ENCODE data around the gene MAPK8IP3. TPM values are rescaled to one million over a fixed set of nuclear protein-coding genes. Genes with fewer than 3 reads are reported as not detected.
A peak's percentile ranks its signal among the peaks of the same experiment; 100 is the strongest.

MAPK8IP3 gene
- total RNA-seq, 1 donor from 2014 or later = 77.3 TPM

GRCh38 chr16:1674751-1675664 is 31.0 kb upstream of the MAPK8IP3 start:
- peaks cover 6% of the 10 kb centered on the region for H3K4me1 ChIP-seq
- peaks cover 49% of the 10 kb centered on the region for H3K36me3 ChIP-seq
- TF ChIP-seq, protein P1, sequence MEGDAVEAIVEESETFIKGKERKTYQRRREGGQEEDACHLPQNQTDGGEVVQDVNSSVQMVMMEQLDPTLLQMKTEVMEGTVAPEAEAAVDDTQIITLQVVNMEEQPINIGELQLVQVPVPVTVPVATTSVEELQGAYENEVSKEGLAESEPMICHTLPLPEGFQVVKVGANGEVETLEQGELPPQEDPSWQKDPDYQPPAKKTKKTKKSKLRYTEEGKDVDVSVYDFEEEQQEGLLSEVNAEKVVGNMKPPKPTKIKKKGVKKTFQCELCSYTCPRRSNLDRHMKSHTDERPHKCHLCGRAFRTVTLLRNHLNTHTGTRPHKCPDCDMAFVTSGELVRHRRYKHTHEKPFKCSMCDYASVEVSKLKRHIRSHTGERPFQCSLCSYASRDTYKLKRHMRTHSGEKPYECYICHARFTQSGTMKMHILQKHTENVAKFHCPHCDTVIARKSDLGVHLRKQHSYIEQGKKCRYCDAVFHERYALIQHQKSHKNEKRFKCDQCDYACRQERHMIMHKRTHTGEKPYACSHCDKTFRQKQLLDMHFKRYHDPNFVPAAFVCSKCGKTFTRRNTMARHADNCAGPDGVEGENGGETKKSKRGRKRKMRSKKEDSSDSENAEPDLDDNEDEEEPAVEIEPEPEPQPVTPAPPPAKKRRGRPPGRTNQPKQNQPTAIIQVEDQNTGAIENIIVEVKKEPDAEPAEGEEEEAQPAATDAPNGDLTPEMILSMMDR (IDR thresholded peaks at IDR 0.05) = no peak
- H3K27ac ChIP-seq = no peak overlapping the region
- ATAC-seq (no peak), DNase-seq (no peak)
- no peak overlapping the region for H3K4me3 ChIP-seq
- H3K9me3 ChIP-seq = no peaks in the 10 kb centered on the region
- intact Hi-C loops (cut with DNase I) = no loop called here
- no peaks in the 10 kb centered on the region for H3K27me3 ChIP-seq

- Histone ChIP-seq H3K9me3 (no peaks in the 10 kb centered on the region), H3K4me3 (no peak overlapping the region), H3K36me3 (peaks cover 36% of the 10 kb centered on the region), H3K4me1 (peaks cover 7% of the 10 kb centered on the region), H3K27me3 (no peaks in the 10 kb centered on the region), H3K27ac (no peak overlapping the region)
- DNase-seq (no peak), ATAC-seq (no peak)
- TF ChIP-seq, protein P1 (IDR thresholded peaks at IDR 0.05) = no peak
- intact Hi-C loops (cut with DNase I) = no loop called here
These were observed 29.3 kb upstream of the MAPK8IP3 start for GRCh38 chr16:1676661-1677060.

DNA sequence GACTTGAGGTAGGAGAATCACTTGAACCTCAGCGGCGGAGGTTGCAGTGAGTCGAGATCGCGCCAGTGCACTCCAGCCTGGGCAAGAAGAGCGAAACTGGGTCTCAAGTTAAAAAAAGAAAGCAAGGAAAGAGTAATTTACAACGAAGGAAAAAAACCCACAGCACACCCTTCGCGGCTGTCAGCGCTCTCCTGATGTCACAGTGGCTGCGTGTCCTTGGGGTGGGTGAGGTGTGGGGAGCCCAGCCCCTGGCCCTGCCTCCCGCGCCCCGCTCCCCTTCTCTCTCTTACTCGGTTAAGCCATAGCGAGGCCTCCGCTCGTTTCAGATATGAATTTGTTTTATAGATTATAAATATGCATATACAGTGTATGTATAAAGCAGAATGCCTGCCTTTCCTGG is 28.7 kb upstream of the MAPK8IP3 start:
- Histone ChIP-seq H3K27ac (no peak overlapping the region), H3K4me3 (peak overlapping the region; percentile 83), H3K9me3 (no peaks in the 10 kb centered on the region), H3K4me1 (peaks cover 7% of the 10 kb centered on the region), H3K36me3 (peaks cover 29% of the 10 kb centered on the region), H3K27me3 (no peaks in the 10 kb centered on the region)
- TF ChIP-seq, protein P1 (IDR thresholded peaks at IDR 0.05) = no peak
- ATAC-seq (no peak), DNase-seq (no peak)
- intact Hi-C loops (cut with DNase I) = no loop called here

DNA sequence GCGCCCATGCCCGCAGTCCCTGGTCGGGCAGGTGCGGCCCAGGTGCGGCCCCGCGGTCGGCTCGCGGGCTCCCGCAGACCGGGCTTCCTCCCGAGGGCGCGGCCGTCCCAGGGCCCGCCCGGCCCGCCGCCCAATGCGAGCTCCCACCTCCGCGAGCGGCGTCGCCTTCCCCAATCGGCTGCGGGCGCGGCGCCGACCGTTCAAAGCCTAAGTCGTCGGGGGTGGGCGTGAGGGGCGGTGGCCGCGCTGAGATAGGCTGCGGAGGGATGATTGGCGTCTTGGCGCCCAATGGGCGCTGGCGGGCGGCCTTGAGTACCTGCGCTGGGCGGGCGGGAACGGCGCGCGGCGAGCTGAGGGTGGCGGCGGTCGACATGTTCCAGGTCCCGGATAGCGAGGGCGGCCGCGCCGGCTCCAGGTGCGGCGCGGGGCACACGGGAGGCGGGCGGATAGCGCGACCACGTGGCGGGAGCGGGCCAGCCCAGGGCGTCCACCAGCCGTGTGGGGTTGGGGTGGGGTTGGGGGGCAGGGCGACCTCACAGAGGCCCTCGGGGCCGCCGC is 28.0 kb upstream of the MAPK8IP3 start, which contains the start of gene JPT2:
TSS of gene JPT2 (plus strand) at position 338 of the 558 bp plus-strand sequence. CDS start at position 372, 34 bp downstream.
- peak; percentile 98 for ATAC-seq
- intact Hi-C loops (cut with DNase I) = no loop called here
- Histone ChIP-seq H3K36me3 (peaks cover 24% of the 10 kb centered on the region), H3K9me3 (no peaks in the 10 kb centered on the region), H3K27me3 (no peaks in the 10 kb centered on the region), H3K27ac (peak within 1 kb of the TSS; percentile 51), H3K4me1 (peaks cover 7% of the 10 kb centered on the region), H3K4me3 (peak within 1 kb of the TSS; percentile 83)
- TF ChIP-seq, protein P1 (IDR thresholded peaks at IDR 0.05) = no peak
- peak; percentile 99 for DNase-seq

DNA sequence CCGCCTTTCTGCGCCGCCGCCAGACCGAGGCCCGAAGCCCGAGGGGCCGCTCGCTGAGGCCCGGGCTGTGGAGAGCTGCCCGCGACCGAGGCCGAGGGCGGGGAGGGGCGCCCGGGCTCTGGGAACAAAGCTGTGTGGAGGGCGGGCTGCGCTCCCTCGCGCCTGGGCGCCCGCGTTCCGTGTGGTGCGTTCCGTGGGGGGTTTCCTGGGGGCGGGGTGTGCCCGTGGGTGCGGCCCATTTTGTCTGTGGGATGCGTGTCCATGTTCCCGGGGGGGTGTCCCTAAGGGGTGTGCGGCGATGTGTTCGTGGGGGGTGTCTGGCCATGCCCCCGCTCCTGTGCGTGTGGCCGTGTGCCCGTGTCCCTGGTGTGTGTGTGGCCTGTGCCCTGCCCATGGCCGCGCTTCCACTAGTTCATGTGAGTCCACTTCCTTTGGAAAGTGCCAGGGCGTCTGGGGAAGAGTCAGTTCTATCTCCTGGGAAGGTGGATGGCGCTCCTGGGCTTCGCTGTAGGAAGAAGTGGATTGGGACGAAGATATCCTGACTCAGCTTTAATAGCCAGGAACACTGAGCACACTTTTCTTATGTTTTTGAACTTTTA is 27.4 kb upstream of the MAPK8IP3 start:
- intact Hi-C loops (cut with DNase I) = no loop called here
- H3K4me1 ChIP-seq = peaks cover 7% of the 10 kb centered on the region
- H3K9me3 ChIP-seq = no peaks in the 10 kb centered on the region
- peak; percentile 34 for ATAC-seq
- peak overlapping the region; percentile 51 for H3K27ac ChIP-seq
- TF ChIP-seq, protein P1 (IDR thresholded peaks at IDR 0.05) = no peak
- DNase-seq = no peak
- peaks cover 23% of the 10 kb centered on the region for H3K36me3 ChIP-seq
- H3K4me3 ChIP-seq = peak overlapping the region; percentile 83
- H3K27me3 ChIP-seq = no peaks in the 10 kb centered on the region

Measured in upper lobe of right lung (tissue), 1 donor.